Glomerular visceral epithelial cell (primary cell): ENCODE results near the gene PPM1A.
"Not testable (repeated sequence)": the region's sequence is repeated elsewhere in the genome, so short reads cannot be mapped to it uniquely, and the experiment has no call there.

ENCODE experiments used
- DNase-seq: peaks from one replicate; pipeline ENCODE4 v3.0.0-alpha.2; 2016; ENCODE audit errors: extremely low spot score

PPM1A gene

DNA sequence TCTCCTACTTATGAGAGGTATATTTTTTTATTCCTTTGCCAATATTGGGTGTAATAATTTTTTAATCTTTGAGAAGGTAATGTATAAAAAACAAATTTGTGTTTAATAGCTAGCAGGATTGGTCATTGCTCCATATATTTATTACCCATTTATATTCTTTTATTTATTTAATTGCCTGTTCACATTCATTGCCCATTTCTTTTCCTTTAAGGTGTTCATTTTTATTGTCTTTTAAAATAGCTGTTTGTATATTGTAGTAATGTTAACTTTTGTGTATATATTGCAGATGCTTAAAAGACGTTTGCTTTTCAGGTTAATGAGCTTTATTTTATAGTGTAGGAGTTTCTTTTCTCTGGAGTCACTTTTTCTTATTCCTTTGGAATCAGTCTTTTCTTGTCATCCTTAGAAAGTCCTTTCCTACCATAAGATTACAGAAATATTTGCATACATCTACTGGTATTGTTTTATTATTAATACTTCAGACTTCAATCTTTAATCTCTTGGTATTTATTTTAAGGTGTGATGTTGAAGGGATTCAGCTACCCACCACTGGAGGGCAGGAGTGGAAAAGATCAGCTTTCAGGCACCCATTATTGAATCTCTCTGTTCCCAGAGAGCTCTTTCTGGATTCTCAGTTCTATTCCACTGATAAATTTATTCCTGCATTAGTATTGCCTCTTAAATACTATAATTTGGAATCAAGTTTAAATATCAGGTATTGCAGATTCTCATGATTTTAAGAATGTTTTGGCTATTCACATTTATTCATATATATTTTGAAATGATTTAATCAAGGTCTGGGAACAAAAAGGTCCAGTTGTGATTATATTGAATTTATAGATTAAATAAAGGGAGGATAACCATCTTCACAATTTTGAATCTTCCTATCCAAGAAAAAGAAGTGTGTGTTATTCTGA is 17.3 kb downstream of the PPM1A start:
- no peak for DNase-seq

DNA sequence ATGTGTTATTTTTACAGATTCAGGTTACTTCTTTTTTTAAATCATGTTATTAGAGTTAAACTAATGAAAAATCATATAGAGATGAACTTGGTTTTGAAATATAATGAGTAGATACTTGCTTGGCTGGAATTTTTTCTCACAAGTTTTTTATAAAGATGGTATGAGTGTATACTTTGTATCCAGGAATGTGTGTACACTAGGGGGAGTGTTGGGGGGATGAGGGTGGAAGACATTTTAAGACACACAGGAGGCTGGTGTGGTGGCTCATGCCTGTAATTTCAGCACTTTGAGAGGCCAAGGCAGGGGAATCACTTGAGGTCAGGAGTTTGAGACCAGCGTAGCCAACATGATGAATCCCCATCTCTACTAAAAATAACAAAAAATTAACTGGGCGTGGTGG is 23.2 kb downstream of the PPM1A start:
- DNase-seq, result no peak

DNA sequence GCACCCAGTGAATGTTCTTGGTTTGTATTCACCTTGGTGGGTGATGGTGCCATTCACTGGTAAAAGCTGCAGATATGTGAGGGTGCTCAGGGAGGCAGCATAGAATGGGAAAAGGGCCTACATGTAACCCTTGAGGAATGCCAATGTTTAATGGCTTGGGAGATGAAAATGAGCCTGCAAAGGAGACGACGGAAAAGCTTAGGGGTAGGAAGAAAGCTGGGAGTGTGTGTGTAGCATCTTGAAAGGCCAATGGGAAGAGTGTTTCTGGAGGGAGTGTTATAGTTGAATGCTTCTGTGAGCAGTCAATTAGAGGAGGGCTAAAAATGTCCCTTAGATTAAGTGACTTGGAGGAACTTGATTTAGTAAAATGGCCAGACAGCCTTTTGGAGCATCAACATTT is 24.9 kb downstream of the PPM1A start:
- no peak for DNase-seq

DNA sequence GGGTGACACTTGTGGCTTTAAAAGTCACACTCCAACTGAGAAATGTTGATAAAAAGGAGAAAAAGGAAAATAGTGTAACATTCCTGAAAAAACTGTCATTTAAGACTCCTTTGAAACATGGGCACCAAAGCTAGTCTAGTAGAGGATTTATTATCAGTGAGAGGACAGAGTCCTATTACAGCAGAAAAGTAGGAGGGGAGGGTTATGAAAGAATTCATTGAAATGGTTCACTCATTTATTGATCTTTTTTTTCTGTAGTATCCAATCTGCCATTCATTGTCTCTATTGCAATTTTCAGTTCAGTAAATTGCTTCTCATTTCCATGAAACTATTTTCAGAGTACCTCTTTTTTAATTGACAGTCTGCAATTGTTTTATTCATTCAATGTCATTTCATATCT is 25.4 kb downstream of the PPM1A start:
- DNase-seq, result no peak

DNA sequence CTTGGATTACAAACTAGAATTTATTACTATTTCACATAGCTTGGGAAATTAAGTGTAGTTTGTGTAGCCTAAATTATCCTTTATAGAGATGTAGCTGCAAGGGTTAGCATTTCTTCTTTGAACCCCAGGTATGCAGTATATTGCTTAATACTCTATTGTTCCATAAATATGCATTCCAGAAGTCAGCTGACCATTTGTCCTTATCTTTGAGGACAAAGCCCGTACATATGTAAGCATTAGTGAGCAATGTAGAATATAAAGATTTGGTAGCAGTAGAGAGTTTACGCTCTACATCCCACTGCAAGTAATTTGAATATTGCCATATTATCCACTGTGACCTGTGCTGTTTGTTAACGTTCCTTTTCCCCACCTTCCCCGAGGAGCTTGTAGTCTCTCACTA is 26.9 kb downstream of the PPM1A start:
- DNase-seq, result no peak

DNA sequence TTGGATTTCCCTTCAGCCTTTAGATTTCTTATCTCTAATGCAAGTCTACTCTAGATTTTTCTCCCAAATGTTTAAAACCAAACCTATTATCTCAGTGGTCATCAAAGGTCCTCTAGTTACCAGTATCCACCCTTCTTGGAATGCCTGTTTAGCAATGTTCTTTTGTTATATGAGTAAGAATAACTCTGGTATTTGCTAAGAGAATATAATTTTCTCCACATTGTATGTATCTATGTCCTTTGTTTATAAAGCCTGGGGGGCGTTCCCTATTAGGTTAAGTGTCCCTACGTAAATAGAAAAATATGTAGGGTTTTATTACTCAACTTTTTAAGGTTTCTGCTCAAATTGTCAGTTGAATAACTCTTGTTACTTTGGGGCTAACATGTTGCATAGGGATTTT is 27.3 kb downstream of the PPM1A start:
- no peak for DNase-seq

DNA sequence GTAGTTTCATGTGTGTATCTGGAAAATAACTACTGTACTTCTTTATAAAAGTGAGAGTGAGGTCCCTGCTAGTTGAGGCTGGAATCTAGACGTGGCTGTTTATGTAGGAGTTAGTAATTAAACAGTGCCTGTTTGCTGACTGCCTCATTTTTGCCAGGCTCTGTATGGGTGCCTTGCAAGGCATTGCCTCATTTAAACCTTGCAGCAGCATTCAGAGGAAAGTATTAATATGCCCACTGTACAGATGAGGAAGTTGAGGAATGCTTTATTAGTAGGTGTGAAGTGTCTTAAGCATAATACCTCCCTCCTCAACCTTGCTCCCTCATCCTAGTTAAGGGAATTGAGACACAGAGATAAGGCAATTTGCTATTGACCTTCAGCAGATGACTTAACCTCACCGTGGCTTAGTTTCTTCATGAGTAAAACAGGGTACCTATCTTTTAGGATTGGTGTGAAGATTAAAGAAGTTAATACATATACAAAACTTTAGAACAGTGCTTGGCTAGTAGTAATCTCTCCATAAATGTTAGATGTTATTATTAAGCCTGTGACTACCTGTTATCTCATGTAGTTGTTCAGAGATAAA is 28.7 kb downstream of the PPM1A start:
- DNase-seq, result no peak

DNA sequence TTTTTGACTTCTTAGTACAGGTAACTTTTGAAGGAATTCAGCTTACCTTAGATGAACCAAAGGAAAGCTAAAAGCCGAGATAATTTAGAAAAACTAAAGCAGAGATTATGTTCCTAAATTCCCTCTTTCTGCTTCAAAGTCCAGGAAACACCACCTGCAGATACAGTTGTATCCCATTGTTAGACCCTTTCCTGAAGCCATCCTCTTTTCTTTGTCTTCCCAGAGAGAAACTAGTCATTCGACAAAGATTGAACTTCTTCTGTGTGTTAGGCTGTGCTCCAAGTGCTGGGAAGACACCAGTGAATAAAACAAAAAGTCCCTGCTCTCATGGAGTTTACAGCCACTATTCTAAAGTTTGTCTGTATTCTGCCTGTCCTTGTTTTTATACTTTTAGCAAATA is 29.3 kb downstream of the PPM1A start:
- no peak for DNase-seq

DNA sequence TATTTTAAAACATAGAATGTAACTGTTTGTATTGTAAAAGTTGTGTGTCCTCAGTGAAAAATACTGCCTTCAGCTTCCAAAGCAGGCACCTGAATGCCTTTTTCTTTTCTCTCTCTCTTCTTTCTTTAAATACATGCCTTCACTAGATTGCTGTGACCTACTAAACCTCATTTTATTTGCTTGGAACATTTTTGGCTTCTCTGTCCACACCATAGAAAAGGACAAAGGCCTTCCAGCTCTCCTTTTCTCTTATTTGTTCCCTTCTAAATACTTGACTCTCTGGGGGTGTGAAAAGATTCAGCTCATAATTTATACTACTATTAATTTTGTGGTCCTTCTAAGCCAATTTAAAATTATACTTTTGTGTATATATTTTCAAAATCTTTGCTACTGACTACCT is 38.4 kb downstream of the PPM1A start:
- no peak for DNase-seq

DNA sequence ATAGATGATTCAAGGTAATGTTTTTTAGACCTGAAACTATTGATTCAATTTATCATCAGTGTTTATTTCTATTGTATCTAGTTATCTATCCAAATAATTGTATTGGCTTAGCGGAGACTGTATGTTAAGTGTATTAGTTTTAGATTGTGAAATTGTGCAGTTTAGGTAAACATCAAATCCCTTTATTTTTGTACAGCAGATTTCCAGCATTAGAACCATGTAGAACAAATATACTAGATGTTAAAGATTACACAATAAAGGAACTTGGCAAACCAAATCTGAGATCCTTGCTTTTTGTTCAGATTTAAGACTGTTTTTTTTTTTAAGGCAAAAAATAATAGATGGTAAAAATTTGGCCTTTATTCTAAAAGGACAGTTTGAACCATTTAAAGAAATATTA is 39.3 kb downstream of the PPM1A start:
- no peak for DNase-seq

DNA sequence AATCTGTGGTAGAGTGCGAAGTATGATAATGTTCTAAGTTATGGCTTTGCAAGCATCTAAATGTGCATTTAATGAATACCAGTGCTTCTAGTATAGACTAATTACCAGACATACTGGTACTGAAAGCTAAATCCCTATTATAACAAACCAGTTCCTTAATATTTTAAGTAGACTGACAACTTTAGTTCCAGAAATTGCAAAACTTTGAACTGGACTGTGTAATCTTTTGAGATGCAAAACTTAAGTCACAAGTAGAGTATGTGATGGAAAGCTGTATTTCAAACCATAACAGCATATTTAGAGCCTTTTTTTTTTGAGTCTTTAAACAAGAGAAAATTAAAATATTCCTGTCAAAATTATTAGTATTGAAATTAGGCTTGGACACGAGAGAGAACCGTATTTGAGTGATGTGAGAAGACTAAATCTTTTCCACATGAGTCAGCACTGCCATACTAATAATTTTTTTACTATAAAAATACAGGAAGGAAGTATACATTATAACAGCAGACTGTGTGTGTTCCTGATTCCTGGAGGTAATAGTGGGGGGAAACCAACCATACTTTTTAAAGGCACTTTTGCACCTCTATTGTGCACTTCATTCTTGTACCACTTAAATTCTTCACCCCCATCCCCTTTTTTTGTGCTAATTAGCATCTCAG is 45.5 kb downstream of the PPM1A start:
- no peak for DNase-seq

DNA sequence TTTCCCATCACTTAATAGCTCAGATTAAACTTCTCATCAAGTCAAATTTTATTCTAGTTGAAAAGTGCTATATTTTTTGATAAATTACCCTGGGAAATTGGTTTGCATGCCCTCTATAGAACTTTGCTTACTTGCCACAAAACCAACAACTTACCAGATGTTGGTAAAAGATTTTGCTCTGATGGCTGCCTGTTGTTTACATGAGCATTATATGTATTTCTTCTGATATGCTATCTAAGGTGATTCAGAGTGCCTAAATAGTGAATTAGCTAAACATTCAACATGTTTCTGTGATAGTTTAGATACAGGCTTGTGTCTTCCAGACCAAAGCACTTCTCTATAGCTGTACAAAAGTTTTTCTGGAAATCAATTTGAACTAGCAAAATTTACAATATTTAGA is 51.0 kb downstream of the PPM1A start:
- DNase-seq, result no peak

DNA sequence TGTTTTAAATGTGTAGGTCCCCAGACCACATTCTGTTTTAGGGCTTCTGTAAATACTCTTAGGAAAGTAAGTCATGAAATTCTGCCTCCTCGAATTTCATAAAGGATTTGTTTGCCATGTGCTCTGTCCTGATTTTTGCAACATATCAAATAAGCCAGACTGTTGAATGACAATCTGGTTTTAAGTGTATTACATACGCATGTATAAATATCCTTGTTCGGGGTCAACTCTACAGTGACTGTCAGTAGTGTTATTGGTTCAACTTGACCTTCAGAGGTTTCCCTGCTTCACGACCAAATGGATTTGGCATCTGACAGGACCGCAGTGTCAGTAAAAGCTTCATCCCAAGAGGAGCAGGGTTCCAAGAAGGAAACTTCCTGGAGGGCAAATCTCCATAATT is 52.7 kb downstream of the PPM1A start:
- DNase-seq, result no peak

DNA sequence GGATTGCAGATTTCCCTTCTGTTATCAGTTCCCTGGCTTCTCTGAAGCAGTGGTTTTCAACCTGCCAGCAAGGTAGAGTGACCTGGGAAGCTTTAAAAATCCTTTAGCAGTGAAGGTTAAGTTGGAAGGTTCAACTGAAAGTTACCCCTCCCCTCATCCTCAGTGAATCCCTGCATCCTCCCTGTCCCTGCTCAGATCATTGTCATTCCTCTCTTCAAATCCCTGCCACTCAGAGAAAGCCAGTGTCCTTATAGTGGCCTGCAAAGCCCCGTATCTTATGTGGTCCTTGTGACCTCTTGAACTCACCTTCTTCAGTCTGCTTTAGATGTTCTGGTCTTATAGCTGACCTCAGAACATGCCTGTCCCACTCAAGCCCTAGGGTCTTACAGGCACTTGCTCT is 53.6 kb downstream of the PPM1A start:
- DNase-seq, result no peak

DNA sequence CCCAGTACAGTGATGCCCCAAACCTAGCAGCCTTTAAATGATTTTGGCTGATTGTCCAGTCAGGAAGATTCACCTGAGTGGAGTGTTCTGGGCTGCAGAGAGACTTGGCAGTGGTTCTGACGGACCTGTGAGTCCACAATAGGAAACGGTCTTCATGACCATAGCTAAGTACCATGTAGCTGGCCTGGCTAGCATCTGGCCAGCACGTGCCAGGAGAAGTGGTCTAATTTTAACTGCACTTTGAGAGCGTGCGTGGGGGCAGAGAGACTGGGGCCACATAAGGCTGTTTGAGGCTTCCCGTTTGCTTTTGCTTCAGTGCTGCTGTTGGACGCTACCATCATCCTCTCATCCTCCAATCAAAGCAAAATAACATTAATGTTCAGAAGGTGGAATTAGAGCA is 54.7 kb downstream of the PPM1A start:
- no peak for DNase-seq

DNA sequence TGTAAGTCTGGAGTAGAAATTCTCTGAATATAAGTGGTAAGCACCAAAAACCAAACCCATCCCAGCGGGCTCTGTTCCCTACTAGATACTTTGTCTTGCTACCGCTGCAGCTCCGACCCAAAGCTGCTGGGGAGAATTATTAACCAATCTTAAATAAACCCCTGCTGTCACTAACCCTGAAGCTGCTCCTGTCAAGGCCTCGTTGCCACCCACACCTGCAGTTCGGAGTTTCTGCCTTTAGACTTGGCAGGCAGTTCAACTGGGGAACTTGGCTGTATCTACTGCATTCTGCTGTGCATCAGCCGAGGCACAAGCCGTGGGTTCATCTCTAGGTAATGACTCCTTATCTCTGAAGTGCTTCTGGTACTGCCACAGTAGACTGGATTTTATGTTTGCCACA is 55.5 kb downstream of the PPM1A start:
- DNase-seq, result no peak

DNA sequence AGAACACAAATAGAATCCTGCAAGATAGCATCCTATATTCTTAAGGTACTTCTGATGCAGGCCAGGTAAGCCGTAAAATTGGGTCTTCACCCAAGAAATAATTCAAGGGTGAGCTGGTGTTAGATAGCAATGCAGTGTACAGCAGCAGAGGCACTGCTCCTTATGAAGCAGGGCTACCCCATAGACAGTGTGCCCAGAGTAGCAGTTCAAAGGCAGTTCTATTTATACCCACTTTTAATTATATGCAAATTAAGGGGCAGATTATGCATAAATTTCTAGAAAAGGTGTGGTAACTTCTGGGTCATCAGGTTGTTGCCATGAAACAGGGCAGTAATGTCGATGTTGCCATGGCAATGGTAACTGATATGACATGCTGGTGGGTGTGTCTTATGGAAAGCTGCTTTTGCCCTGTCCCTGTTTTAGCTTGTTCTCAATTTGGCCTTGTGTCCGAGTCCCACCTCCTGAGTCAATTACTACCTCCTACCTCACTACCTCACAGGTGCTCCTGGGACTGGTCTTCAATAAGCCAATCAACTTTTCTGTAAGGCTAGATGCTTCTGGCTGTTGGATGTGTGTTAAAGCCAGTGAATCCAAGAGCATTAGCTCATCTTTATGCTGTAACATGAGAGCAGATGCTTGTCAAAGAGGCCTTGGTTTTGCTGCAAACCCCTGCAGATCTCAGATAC is 61.0 kb downstream of the PPM1A start:
- no peak for DNase-seq

DNA sequence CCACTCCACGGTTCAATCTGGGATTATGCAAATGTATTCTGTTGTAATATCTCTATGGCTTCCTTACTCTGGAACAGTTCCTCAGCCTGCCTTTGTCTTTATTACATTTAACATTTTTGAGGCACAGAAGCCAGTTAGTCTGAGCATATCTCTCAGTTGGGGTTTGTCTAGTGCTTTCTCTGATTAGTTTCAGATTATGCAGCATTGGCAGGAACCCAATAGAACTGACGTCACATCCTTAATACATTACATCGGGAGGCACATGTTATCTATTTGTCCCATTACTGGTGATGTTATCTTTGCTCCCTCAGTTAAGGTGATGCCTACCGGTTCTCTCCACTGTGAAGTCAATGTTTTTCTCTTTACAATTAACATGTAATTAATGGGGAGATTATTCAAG is 62.4 kb downstream of the PPM1A start:
- DNase-seq, result no peak

DNA sequence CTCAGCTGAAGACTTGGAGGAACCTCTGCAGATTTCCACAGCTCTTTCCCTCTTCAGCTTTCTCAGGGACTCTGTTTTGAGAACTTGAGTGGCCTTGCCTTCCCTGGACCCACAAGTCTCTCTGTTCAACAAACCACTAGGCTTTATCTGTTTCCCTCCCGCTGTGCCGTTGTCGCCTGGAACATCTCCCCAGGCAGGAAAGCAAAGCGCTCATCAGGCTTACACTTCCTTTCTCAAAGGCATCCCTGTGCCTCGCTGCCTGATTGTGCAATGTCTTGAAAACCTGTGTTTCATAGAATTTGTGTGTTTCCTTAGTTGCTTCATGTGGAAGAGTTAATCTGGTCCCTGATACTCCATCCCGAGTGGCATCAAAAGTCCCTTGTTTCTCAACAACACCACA is 64.1 kb downstream of the PPM1A start:
- no peak for DNase-seq

DNA sequence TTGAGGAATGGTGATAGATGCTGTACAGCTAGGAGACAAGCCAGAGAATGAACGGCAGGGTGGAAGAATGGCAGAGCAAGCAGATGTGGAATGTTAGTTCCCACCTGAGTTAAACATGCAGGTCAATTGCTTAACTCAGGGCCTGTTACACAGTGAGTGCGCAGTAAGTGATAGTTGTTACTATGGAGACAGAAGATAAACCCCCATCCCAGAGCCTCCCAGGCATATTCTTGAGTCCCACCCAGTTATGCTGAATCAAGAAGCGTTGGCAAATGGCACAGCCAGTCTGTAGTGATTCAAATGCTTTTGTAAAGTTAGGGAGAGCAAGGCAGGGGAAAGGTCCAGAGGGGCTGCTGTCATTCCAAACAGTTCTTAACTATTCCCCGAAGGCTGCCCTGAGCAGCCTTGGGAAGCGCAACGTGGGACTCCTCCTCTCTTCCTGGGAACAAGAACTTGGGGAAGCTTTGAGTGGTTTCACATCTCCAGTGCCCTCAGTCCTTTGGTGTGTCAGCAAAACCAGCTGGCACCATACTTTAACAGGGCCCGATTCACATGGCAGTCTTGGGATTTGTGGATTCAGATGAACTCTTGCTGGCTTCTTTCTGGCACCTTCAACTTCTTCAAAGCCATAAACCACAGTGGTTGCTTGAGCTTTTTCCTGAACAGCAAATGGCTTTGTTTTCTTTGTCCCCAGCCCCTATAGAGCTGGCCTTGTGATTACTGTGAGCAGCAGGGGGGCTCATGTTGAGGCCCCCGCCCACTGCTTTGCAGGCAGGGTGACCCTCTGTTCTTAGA is 66.4 kb downstream of the PPM1A start:
- DNase-seq, result no peak

DNA sequence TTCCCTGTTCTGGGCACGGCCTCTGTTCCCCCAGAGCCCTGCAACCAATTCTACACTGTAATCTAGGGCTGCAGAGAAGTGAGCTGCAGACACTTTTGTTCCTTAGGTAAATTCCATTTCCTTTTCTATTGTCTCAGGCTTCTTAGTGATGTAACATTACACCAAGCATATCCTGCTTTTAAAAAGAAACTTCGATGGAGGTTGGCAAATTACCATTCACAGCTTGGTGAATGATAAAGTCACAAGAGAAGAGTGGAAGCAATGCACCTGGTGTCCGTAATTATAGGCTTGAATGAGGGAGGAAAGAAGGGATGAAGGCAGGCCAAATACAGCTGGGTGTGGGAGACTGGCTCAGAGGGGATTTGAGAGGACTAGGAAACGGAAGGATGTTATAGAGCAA is 68.6 kb downstream of the PPM1A start:
- no peak for DNase-seq

DNA sequence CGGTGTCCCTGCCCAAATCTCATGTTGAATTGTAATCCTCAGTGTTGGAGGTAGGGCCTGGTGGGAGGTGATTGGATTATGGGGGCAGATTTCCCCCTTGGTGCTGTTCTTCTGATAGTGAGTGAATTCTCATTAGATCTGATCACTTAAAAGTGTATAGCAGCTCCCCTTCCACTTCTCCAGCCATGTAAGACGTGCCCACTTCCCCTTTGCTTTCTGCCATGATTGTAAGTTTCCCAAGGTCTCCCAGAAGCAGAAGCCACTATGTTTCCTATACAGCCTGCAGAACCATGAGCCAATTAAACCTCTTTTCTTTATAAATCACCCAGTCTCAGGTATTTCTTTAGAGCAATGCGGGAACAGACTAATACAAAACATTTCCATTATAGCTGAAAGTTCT is 71.8 kb downstream of the PPM1A start:
- DNase-seq, result not testable (repeated sequence)
